HuH-7.5 (cell line): ENCODE measurements around the gene FKBP2.

Experiments
- DNase-seq: peaks from one replicate; pipeline ENCODE4 v3.0.0; 2011; ENCODE audit warnings: low spot score

FKBP2 gene

DNA sequence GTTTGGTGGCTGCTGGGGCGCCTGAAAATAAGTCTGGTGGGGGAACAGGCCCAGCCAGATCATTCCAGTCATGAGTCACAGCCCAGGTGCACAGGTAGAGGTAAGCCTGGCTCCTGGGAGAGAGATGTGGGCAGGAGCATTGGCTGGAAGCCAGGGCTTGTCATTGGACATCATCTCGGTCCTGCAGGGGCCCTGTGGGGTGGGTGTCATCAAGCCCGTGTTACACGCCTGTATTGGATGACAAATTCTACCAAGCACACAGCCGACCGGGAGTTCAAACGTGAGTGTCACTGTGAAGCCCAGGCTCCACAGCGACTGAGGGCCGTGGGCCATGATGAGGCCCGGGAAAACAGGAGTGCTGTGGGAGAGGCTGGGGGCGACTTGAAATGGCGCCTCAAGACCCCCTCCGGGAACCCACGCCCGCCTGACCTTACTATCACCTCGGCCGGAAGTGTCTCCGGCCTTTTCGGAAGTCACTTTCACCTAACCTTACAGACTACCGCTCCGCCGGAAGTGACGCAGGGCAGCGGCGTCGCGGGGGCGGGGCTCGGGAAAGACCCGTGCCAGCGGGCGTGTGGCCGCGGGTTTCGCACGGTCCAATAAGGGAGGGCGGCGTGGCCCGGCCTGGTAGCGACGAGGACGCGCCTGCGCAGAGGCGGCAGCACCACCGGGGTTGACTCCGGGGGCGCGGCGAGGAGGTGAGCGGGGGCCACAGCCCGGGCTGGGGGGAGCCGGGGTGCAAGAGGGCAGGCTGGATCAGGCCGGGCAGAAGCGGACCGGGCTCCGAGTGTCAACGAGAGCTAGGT, at the start of gene FKBP2:
TSS of gene FKBP2 (plus strand) at position 661 of the 806 bp plus-strand sequence. CDS start 1,293 bp downstream, outside the sequence.
- DNase-seq: peak; percentile 95

DNA sequence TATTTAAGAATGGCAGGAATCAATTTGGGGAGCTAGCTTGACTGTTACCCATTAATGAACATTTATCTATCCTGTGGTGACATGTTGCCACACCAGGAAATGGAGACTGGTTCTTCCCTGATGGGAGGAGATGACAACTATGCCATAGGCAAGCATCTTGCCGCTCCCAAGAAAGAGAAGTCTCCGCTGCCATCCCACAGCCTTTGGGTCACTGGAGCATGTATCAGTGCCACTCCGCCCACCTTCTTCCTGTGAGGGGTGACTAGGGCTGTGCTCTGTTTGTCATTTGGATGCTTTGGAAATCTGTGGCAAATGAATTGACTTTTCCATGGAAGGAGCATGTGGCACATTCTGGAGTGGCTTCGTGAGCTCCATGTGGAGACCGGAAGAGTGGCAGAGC, 48.5 kb upstream of the FKBP2 start:
- DNase-seq: no peak

DNA sequence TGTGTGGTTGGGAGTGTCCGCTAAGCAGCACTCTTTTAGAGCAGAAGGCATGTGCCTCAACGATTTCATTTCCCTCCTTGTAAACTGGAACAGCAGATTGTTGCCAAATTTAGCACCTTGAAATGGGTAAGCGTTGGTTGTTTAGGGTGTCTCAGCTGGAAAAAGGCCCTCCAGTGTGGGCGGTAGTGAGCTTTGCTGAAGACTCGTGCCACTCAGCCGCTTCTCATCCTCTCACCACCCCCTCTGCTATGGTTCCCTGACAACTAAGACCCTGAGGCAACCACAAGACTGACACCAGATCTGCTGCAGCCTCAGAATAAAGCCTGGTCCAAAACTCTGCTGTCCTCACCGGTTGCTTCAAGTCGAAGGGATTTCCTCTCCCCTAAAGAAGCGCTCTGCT, 44.3 kb upstream of the FKBP2 start:
- no peak for DNase-seq

DNA sequence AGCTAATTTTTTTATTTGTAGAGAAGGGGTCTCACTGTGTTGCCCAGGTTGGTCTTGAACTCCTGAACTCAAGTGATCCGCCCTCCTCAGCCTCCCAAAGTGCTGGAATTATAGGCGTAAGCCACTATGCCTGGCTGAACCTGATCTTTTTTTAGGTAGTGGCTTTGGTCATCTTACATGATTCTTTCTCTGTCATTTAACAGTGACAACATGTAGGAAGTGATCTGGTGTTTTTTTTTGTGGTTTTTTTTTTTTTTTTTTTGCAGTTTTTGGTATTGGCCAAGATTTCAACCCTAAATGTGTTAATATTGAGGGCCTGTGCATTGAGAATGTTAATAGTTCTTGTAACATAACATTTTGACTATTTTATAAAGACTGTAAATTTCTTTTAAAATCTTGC, 42.4 kb upstream of the FKBP2 start:
- DNase-seq: no peak

DNA sequence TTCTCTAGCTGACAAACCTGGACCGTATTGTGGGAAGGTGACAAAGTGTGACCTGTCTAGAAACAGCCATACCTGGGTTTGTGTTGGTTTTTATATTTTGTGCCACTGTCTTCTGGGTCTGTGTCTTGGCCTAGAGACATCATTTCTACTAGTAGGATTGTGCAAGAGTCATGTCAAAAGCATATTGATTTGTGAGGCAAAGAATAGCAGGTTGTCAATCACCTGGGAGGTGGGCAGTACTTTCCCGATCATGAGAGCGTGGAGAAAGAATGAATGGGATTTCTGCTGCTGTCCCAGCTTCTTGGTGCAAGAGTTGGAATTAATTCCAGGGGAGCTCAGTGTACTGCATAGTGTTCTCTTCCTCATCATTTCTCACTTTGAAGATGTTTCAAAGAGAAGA, 39.4 kb upstream of the FKBP2 start:
- DNase-seq: no peak

DNA sequence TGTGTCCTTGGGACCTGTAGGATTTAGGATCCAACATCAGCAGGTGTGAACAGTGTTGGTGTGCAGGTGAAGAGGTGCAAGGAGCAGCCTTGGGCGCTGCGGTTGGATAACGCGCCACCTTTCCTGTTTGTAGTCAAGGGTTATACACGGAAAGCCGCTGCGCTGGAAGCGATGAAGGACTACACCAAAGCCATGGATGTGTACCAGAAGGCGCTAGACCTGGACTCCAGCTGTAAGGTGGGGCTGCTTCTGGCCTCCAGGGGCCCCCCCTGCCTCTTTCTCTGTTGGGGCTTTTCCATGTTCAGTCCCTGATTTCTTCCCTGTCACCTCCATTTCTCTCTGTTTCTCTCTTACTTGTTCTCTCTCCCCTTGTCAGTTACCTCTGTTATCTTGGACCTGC, 37.9 kb upstream of the FKBP2 start:
- no peak for DNase-seq

DNA sequence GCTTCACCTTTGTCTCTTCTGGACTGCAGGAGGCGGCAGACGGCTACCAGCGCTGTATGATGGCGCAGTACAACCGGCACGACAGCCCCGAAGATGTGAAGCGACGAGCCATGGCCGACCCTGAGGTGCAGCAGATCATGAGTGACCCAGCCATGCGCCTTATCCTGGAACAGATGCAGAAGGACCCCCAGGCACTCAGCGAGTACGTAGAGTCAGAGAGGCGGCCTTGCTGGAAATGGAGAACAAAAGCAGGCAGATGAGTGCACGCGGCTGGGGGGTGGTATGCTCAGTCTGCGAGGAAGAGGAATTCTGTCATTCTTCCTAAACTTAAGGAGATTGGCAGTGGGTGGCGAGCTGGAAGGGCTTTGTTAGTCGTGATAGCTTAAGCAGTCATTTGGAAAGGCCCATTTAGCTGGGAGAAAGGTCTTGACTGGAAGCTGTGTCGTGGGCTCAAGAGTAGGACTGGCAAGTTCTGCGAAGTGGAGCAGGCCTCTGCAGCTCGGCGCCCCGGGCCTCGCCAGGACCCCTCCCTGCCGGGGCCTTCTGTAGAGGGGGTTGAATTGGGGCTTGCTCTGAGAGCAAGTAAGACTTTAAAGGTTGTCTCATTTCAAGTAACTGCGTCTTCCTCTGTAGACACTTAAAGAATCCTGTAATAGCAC, 37.3 kb upstream of the FKBP2 start:
- DNase-seq: no peak

DNA sequence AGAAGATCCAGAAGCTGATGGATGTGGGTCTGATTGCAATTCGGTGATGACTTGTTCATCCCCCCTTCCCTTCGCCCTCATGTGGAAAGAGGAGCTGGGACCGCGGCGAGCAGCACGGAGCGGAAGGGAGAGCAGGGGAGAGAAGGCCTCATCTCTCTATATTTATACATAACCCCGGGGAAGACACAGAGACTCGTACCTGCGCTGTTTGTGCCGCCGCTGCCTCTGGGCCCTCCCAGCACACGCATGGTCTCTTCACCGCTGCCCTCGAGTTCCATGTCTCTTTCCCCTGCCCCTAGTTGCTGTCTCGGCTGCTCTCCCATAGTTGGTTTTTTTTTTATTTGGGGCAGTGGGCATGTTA, 36.8 kb upstream of the FKBP2 start:
- no peak for DNase-seq

DNA sequence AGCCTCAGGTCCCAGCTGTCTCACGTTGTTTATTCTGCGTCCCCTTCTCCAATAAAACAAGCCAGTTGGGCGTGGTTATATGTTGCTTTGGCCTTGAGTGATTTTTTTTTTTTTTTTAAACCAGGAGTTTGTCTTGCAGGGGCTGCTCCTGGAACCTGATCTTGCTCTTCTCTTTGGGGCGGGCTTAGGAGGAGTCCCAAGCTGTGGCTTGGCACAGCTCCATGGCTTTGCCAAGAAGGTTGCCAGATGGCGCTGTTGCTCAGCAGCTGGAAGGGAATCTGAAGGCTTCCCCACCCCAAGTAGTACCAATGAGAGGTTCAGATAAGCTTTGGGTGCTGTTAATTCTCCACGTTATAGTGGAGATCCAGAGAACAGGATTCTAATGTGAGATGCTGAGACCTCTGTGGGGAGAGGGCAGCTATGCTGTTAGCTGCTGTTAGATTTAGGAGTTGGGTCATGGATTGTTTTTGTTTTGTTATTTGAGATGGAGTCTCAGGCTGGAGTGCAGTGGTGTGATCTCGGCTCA, 36.4 kb upstream of the FKBP2 start:
- peak; percentile 80 for DNase-seq

DNA sequence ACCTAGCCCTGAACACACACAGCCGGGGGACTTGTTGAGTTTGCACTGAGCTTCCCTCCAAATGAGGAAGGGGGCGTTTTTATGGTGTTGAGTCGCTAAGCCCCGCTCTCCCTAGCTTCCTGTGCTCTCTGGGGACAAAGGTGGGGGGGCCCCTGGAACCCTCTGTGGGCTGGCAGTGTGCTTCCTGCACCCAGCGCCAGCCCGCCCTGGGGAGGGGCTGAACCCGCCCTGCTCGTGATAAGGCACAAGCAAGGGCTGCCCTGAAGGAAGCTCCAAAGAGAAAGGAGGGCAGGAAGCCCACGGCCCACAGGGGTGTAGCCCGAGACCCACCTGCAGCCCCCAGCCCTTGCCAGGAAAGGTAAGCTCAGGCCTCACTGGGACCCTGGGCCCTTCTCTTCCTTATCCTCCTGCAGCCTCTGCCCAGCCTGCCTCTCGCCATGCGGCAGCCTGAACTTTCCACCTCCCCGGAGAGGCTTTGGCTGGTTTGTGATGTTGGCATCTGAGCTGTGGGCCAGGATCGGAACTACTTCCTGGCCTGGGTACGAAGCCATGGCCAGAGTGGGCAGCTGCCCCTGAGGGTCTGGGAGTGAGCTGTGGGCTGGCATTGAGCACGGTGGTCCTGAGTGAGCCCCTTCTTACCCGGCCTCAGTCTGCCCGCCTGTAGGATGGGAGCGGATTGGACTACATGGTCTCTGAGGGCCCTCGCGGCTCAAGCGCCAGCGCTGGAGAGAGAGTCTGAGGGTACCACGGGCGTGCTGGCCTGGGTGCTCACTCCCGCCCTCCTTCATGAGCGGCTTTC, 34.2 kb upstream of the FKBP2 start, which contains the start of gene FERMT3:
TSS of gene FERMT3 (plus strand) at position 265 of the 799 bp plus-strand sequence. CDS start 644 bp downstream, outside the sequence.
- DNase-seq: no peak

DNA sequence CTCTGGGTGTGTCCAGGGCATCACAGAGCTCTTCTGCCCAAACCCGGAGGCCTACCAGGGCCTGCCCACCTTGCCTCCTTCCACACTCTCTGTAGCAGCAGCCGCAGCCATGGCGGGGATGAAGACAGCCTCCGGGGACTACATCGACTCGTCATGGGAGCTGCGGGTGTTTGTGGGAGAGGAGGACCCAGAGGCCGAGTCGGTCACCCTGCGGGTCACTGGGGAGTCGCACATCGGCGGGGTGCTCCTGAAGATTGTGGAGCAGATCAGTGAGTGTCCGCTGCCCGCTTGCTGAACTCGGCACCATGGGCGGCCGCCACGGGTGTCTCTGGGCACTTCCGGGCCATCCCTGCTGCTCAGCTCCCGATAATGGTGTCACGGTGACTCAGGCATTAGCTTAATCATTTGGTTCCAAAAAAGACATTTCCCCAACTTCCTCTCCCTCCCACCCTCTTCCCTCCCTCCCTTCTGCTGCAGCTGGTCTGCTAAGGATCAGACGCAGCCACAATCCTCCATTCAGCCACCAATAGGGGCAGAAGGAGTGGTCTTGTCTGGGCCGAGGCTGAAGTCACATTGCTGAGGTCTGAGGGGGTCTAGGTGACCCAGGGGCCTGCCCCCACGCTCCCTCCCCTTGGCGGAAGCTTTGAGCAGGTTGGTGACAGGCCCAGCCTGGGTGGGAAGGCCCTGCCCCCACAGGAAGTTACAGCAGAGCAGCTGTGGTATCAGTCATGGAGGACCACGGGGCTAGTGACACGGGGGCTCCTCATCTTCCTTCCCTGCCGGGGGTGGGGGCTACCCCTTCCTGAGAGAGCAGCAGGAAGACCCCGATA, 33.4 kb upstream of the FKBP2 start:
- DNase-seq: no peak

DNA sequence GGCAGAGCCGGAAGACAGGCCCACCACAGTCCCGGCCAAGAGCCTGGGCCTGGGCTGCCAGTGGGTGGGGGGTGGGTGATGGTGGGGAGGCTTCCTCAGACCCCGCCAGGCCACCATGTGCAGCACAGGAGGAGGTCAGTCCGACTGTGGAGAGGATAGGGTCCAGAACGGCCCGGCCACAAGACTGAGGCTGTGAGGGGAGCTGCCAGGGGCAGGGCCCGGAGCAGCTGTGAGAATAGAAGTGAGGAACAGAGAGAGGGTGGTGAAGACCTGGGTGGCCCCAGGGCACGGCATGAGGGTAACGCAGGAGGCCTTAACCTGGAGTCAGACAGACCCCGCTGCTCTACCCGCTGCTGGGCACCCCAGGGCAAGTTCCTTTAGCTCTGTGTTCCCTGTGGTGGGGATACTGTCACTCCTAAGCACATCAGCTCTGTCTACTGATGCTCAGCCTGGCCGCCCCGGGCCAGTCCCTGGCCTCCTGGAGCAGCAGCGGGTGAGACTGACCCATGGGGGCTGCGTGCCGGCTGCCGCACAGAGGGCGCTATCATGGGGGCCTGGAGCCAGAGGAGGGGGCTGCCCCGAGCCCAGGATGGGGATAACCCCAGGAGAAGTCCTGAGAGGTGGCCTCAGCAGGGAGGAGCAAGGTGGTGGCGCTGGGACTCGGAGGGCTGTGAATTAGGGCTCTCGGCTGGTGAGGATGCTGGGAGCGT, 32.7 kb upstream of the FKBP2 start:
- no peak for DNase-seq

DNA sequence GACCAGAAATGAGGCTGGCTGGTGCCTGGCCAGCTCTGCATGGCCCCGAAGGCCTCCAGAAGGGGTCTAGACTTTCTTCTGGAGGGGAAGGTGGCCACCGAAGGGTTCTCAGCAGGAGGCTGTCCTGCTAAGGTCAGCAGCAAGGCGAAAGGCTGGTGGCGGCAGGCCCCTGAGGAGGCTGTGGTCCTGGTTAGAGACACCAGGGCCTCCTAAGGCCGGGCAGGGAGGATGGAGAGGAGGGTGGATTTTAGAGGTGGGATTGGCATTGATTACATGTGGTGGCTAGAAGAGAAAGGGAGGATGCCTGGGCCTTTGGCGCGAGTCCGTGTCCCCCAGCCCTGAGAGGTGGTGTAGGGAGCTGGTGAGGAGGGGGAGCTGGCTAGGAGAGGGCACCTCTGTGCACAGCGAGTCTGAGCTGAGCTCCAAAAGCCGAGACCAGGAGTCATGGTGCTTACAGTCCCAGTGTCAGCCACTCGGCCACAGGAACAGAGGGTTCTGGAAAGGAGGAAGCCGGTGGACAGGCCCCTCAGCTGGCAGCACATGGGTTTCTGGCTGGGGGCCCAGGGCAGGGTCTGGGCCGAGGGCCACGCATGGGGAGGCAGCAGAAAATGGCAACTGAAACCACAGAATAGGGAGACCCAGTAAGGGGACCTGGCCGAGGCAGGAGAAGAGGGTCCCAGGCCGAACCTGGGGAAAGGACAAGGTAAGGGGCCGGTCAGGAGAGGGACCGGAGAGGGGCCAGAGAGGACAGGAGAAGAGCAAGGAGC, 31.9 kb upstream of the FKBP2 start:
- DNase-seq: no peak

DNA sequence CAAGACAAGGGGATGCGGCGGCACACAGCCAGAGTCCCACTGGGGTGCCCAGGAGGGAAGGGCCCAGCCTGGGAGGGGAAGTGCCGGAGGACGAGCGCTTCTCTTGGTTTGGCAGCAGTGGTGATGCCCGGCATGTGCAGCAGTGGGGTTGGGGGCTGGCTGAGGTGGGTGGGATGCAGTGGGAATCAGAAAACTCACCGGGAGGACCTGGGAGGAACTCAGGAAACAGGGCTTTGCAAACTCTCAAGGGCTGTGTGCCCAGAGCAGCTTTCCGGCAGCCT, 31.4 kb upstream of the FKBP2 start:
- DNase-seq: no peak

DNA sequence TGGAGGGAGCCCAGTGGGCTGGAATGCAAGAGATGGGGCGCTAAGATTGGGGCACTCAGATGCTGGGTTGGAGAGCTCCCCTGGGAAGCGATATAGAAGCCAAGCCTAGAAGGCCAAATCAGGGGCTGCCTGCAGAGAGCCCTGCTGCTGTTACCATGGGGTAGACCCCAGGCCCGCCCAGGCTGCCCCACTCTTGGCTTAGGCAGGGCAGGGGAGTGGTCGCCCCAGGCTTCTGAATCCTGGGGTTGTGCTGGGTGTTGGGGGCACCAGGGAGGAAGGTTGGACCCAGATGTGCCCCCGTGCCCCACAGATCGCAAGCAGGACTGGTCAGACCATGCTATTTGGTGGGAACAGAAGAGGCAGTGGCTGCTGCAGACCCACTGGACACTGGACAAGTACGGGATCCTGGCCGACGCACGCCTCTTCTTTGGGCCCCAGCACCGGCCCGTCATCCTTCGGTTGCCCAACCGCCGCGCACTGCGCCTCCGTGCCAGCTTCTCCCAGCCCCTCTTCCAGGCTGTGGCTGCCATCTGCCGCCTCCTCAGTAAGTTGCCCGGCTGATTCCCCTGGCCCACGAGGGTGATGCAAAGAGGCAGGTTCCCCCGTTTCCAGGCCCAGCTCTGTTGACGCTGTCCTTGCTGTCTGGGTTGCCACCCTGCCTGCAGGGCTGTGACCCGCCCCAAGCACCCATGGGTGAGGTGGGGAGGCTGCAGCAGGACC, 30.4 kb upstream of the FKBP2 start:
- DNase-seq: no peak

DNA sequence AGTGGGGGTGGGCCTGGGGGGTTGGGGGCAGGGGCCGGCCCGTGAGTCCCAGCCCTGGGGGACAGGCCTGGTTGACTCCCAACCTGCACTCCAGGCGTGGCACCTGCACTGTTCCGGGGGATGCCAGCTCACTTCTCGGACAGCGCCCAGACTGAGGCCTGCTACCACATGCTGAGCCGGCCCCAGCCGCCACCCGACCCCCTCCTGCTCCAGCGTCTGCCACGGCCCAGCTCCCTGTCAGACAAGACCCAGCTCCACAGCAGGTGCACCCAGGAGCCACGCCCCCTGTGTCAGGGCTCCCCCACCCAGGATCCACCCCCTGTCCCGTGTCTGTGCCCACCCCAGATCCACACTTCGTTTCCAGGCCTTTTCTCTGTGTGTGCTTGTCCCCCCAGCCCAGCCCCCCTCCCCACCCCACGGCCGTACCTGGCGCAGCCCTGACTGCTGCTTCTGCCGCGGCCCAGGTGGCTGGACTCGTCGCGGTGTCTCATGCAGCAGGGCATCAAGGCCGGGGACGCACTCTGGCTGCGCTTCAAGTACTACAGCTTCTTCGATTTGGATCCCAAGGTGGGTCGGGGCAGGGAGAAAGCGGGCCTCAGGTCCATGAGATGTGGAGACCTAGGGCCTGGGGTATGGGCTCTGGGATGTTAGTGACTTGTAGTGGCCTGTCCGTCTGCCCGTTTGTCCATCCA, 29.6 kb upstream of the FKBP2 start:
- no peak for DNase-seq

DNA sequence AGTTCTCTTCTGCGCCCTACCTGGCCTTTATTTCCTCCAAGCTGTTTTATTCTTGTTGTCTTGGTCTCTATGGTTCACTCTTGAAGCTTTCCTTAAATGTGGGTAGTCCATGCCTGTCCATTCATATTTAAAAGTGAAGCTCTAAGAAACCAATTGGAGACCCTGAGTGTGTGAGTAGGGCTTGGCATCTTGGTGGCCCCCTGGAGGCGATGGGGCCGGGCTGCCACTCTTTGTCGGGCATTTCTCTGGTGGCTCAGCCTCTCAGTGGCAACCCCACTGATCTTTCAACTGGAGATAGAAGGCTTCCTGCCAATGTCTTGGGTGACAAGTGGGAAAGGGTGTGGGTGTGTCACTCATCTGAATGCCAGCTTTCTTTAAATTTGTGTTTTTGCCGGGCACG, 24.0 kb upstream of the FKBP2 start:
- DNase-seq: no peak

DNA sequence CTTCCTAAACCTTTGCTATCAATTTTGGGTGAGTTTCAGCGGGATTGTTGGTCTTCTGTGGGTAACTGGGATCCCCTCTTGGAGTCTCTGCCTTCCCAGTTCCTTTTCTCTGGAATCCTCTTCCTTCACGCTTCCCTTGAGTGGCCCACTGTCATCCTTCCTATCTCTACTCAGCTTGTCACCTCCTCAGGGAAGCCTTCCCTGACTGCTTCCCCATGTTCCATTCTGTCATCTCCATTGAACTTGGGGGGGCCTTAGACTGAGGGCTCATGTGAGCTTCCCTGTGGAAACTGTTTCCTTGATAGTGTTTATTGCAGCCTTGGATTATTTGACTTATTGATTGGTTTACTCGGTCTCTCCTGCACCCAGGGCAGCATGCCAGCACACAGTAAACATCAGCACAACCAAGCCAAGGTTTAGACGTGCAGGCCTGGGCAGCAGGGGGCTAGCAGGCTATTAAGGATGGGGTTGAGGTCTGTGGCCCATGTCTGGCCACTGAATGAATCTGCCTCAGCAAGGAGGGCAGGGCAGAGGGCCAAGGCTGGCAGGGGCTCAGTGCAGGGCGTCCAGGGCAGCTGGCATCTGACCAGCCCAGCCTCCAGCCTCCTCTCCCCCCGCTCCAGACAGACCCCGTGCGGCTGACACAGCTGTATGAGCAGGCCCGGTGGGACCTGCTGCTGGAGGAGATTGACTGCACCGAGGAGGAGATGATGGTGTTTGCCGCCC, 22.1 kb upstream of the FKBP2 start:
- DNase-seq: no peak

DNA sequence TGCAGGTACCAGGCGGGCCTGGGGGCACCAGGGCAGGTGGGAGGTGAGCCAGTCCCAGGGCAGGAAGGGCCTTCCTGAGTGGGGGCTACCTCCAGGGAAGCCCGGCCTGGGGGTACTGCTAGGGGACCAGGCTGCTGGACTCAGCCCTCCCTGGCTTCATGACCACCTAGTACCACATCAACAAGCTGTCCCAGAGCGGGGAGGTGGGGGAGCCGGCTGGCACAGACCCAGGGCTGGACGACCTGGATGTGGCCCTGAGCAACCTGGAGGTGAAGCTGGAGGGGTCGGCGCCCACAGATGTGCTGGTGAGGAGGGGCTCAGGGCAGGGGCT, 21.6 kb upstream of the FKBP2 start:
- DNase-seq: no peak
